Subcutaneous adipose tissue (tissue), 4 donors: ENCODE measurements around the gene NAV2. TPM values are rescaled to one million over a fixed set of nuclear protein-coding genes. Genes with fewer than 3 reads are reported as not detected.

Experiments
- total RNA-seq, 4 donors: library from RNA; depleted of rRNA; stranded (reverse); fragments of >200 nt; gene quantifications; one replicate each; pipeline ENCODE4 v1.1.0, GENCODE V29; 2016
- TF ChIP-seq, protein P1 (sequence below): fragments of 450-650 bp; IDR thresholded peaks from one replicate; pipeline ENCODE4 v1.5.1; 2016; ENCODE audit warnings: low read depth, mild to moderate bottlenecking, control low read depth, antibody characterized with exemption, moderate library complexity

NAV2 gene
- total RNA-seq, 4 donors from 2014 or later, result 13.6 to 31.5 (median 27.8) TPM

DNA sequence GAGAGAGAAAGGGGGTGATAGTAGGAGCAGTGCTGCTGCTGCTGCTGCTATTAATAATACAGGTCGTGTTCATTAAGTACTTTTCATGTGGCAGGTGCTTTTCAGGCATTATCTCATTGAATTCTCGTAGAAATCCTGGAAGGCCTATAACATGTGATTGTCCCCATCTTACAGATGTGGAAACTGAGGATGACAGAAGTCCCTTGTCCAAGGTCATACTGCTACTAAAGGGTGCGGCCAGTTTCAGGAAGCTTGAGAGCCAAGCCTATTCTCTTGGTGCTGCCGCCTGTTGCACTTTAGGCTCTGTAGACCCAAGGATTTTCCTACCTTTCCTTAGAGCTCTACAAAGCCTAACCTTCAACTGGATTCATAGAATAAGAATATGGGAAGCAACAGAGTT lies 254.3 kb downstream of the NAV2 start:
- TF ChIP-seq, protein P1, sequence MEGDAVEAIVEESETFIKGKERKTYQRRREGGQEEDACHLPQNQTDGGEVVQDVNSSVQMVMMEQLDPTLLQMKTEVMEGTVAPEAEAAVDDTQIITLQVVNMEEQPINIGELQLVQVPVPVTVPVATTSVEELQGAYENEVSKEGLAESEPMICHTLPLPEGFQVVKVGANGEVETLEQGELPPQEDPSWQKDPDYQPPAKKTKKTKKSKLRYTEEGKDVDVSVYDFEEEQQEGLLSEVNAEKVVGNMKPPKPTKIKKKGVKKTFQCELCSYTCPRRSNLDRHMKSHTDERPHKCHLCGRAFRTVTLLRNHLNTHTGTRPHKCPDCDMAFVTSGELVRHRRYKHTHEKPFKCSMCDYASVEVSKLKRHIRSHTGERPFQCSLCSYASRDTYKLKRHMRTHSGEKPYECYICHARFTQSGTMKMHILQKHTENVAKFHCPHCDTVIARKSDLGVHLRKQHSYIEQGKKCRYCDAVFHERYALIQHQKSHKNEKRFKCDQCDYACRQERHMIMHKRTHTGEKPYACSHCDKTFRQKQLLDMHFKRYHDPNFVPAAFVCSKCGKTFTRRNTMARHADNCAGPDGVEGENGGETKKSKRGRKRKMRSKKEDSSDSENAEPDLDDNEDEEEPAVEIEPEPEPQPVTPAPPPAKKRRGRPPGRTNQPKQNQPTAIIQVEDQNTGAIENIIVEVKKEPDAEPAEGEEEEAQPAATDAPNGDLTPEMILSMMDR, result no peak

DNA sequence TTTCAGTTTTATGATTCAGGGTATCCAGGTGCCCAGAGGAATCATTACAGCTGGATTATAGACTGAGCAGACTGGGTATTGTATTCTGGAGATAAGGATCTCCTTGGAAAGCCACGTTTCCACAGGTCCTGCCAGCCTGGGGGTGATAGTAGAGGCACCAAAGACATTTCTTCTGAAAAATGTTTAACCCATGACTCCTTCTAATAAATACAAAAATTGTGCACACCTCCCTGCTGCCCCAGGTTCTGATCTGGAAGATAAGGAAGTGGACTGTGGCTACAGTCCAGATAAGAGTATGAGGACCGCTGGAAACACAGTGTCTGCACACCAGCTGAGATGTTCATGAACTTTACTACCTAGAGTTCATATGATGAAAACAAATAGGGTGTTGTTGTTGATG lies 255.2 kb downstream of the NAV2 start:
- TF ChIP-seq, protein P1, result no peak

DNA sequence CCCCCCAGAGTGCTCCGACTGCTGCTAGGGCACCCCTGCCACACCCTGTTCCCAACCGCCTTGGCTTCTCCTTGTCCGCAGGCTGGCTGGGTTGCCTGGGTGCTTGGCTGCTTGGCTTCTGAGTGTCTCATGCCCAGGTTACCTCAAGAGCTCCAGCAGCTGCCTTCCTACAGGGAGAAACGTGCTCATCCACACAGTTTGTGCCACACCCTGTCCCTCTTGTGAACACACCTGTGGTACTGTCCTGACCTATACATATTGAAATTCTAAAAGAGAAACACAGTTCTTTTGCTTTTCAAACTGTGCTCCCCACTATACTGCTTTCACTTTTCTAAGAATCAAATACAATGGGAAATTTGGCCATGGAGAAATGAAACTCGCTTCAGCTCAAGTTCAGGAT lies 256.2 kb downstream of the NAV2 start:
- TF ChIP-seq, protein P1, result no peak

DNA sequence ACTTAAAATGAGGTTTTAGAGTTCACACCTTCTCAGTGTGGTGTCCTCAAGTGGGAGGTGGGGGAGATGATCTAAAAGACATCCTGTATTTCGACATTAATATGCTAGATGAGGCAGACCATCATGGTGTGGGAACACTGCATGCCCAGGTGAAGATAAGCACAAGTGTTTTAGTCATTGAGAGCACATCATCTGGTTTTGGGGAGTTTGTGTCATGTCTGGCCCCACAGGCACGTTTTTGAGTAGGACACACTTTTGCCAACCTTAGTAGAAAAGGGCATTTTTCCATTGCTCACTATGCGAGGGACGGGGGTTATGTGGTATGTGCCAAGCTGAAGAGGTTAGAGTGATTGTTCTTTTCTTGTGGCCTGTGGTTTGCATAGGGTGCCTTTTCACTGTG lies 258.3 kb downstream of the NAV2 start:
- TF ChIP-seq, protein P1, result no peak

DNA sequence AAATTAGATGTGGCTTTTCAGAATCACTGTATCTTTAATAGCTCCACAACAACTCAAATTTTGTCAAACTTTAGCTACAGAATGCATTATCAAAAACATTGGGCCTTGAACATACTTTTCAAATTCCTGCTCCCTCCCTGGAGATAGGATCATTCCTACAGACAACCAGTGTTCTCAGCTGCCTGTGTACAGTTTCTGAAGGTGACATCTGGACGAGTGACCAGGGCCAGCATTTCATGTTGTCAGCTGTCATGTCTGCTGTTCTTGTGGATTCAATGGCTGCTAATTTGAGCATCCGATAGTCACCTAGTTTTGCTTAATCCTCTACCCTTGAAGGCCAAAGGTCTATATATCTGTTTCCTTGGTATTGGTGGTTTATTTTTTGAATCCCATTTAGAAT lies 259.5 kb downstream of the NAV2 start:
- TF ChIP-seq, protein P1, result no peak

DNA sequence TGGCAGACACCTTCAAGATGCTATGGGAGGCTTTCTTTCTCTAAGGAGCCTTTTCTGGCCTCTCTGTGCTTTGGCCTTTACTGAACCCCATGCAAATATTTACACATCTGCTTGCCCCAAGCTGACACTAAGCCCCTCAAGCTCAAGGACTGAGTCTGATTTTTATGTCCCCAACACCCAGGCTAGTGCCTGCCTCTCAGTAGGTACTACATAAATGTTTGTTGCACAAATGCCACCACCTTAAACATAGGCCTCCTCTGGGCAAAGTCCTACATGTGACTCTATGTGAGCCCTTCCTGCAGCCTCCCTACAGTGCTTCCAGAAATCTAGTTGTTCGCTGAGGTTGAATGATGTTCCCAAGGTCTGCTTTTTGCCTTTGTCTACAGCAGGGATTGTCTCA lies 260.0 kb downstream of the NAV2 start:
- TF ChIP-seq, protein P1, result no peak

DNA sequence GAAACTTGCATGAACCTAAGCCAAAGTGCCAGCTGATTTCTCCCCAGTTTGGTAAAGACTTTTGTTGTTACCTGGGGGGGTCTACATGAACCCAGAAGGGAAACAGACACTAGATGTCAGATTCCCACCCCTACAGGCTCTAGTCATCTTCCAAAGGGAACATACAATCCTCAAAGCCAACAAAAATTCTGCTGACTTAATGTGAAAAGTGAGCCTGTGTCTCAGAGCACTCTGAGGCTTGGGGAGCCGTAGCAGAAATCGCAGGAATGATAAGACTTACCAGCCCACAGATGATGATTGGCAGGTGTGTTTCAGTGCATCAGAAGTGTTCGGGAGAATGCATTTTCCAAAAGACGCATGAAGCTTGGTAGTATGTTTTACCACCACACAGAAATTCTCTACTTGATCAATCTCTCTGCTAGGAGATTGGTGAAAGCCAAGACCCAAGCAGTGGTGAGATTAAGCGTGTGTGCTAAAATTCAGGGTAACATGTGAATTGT lies 260.5 kb downstream of the NAV2 start:
- TF ChIP-seq, protein P1, result no peak

DNA sequence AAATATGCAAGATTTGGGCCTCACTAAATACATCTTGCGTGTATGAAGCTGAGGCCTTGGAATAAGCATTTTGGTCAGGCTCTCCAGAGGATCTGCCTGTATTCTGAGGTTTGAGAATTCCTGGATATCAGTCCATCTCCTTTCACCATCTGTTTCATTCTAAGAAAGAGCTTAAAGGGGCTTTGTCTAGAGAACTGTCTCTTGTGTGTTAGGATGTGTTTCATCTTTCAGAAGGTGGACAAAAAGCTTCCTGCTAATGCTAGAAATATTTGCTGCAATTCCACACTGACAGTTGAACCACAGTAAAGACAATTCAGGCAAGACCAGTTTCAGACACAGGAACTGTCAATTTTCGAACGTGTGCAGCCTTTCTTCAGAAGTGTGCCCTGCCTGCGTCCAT lies 262.2 kb downstream of the NAV2 start:
- TF ChIP-seq, protein P1, result no peak
